ENCODE measurements around the gene TCP1. TPM values are rescaled to one million over a fixed set of nuclear protein-coding genes. Genes with fewer than 3 reads are reported as not detected.

Gene TCP1
- total RNA-seq, 2 donors from 2014 or later: 55.7 to 81.5 TPM

DNA sequence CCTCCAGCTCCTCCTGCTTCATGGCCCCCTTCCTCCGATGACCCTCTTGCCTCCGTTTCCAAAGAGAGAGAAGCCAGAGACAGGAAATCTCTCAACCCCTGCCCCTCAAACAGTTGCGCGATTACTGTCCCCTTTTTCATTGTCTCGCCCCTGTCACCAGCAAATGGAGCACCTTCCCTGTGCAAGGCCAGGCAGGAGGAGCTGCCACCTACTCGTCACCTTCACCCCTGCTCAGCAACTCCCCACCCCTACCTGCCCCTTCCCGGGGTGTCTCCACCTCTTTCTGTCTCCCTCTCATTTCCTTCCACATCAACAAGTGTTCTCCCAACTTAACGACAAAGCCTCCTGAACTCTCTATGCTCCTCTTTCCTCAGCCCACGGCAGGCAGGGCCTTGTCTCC, 24.4 kb upstream of the TCP1 start:
- 80 to 86% methylated on average over 9 of the region's 9 CpGs for WGBS, 2 donors
- ATAC-seq: no peak
- intact Hi-C loops (cut with DNase I): no loop called here

DNA sequence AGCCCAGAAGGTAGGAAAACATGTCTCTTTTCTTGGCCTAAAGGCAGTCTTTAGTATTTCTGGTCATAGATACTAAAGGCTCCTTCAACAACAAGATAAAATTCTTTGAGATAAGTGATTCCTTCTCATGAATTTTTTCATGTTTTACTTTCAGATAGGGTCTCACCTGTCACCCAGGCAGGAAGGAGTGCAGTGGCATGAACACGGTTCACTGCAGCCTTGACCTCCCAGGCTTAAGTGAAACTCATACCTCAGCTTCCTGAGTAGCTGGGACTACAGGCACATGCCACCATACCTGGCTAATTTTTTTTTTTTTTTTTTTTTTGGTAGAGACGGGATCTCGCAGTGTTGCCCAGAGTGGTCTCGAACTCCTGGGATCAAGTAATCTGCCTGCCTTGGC, 19.7 kb upstream of the TCP1 start:
- DNase-seq (no peak), ATAC-seq (no peak)
- H3K4me1 ChIP-seq: peaks cover 18% of the 10 kb centered on the region
- 83 to 87% methylated on average over 3 to 4 of the region's 4 CpGs for WGBS, 2 donors
- no peak for TF ChIP-seq POLR2A (IDR thresholded peaks at IDR 0.05)
- TF ChIP-seq, protein P1, sequence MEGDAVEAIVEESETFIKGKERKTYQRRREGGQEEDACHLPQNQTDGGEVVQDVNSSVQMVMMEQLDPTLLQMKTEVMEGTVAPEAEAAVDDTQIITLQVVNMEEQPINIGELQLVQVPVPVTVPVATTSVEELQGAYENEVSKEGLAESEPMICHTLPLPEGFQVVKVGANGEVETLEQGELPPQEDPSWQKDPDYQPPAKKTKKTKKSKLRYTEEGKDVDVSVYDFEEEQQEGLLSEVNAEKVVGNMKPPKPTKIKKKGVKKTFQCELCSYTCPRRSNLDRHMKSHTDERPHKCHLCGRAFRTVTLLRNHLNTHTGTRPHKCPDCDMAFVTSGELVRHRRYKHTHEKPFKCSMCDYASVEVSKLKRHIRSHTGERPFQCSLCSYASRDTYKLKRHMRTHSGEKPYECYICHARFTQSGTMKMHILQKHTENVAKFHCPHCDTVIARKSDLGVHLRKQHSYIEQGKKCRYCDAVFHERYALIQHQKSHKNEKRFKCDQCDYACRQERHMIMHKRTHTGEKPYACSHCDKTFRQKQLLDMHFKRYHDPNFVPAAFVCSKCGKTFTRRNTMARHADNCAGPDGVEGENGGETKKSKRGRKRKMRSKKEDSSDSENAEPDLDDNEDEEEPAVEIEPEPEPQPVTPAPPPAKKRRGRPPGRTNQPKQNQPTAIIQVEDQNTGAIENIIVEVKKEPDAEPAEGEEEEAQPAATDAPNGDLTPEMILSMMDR (IDR thresholded peaks at IDR 0.05): no peak
- intact Hi-C loops (cut with DNase I): no loop called here
- no peaks in the 10 kb centered on the region for H3K9me3 ChIP-seq
- H3K36me3 ChIP-seq (replicated peaks in 1 of 2; ENCODE audit: insufficient read depth in 1 of 2, low read depth in 2 of 2): no peaks in the 10 kb centered on the region
- H3K4me3 ChIP-seq: no peak overlapping the region
- H3K27ac ChIP-seq: no peak overlapping the region
- no peaks in the 10 kb centered on the region for H3K27me3 ChIP-seq

More for the DNA sequence above, 24.4 kb upstream of the TCP1 start:
- Histone ChIP-seq H3K4me3 (no peak overlapping the region), H3K9me3 (no peaks in the 10 kb centered on the region), H3K27ac (no peak overlapping the region), H3K4me1 (peaks cover 20% of the 10 kb centered on the region), H3K36me3 (replicated peaks in 1 of 2; ENCODE audit: insufficient read depth in 1 of 2, low read depth in 2 of 2) (no peaks in the 10 kb centered on the region), H3K27me3 (no peaks in the 10 kb centered on the region)
- DNase-seq: no peak
- no peak for TF ChIP-seq POLR2A (IDR thresholded peaks at IDR 0.05)
- TF ChIP-seq, protein P1 (IDR thresholded peaks at IDR 0.05): no peak

DNA sequence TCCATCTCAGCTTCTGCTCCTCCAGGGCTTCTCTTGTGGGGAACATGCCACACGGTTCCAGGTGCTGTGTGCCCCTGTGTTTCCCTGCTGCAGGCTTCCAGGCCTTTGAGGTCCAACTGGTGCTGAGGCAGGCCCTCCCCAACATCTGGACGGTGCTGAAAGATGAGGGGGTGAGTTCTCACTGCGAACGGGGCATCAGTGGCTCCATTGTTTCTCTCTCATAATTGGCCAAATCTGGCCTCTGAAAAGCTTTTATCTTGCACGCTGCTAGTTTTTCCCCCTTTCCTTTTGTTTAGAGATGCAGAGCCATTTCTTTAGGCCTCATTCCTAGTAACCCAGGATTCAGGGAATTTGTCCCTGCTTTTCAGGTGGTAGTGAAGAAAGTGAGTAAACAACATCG, 19.2 kb upstream of the TCP1 start:
- 79 to 87% methylated on average over 6 of the region's 6 CpGs for WGBS, 2 donors
- ATAC-seq: no peak
- no peak overlapping the region for H3K27ac ChIP-seq
- H3K36me3 ChIP-seq (replicated peaks in 1 of 2; ENCODE audit: insufficient read depth in 1 of 2, low read depth in 2 of 2): no peaks in the 10 kb centered on the region
- intact Hi-C loops (cut with DNase I): no loop called here
- H3K4me3 ChIP-seq: no peak overlapping the region
- no peak for DNase-seq
- H3K27me3 ChIP-seq: no peaks in the 10 kb centered on the region
- H3K9me3 ChIP-seq: no peaks in the 10 kb centered on the region
- peaks cover 18% of the 10 kb centered on the region for H3K4me1 ChIP-seq
- no peak for TF ChIP-seq POLR2A (IDR thresholded peaks at IDR 0.05)
- TF ChIP-seq, protein P1 (IDR thresholded peaks at IDR 0.05): no peak

DNA sequence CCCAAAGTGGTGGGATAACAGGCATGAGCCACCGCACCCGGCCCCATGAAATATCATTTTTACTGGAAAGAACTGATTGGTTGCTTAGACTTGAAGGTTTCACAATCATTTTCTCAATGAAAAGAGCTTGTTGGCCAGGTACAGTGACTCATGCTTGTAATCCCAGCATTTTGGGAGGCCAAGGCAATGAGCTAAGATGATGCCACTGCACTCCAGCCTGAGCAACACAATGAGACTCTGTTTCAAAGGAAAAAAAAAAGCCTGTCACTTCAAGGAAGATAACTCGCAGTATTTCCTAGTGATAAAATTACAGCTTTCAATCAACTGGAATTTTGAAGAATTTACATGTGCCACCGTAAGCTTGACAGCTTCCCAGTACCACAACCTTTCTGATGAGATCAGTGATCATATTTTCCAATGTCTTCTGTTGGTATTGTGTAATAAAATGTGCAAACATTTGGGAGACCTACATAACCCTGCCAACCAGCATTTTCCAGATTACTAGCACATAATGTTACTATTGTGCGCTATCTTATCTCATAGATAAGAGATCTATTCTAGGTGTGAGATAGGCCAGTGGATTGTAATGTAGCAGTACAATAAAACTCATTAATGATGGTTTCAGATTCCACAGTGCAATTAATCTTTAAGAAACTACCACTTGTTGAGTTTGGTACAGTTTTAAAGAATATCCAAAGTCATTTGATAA, 17.9 kb upstream of the TCP1 start:
- H3K4me3 ChIP-seq: no peak overlapping the region
- peak in 3 of 4 donors; percentile 20 to 59 (median 47) for DNase-seq
- TF ChIP-seq, protein P1 (IDR thresholded peaks at IDR 0.05): no peak
- no peak for TF ChIP-seq POLR2A (IDR thresholded peaks at IDR 0.05)
- peak; percentile 86 for ATAC-seq
- H3K27ac ChIP-seq: peak overlapping the region; percentile 59 to 80 (median 68)
- intact Hi-C loops (cut with DNase I): no loop called here
- H3K36me3 ChIP-seq (replicated peaks in 1 of 2; ENCODE audit: insufficient read depth in 1 of 2, low read depth in 2 of 2): no peaks in the 10 kb centered on the region
- no peaks in the 10 kb centered on the region for H3K9me3 ChIP-seq
- 50% methylated on average over 5 of the region's 5 CpGs for WGBS, 2 donors
- H3K4me1 ChIP-seq: peaks cover 18% of the 10 kb centered on the region
- no peaks in the 10 kb centered on the region for H3K27me3 ChIP-seq

DNA sequence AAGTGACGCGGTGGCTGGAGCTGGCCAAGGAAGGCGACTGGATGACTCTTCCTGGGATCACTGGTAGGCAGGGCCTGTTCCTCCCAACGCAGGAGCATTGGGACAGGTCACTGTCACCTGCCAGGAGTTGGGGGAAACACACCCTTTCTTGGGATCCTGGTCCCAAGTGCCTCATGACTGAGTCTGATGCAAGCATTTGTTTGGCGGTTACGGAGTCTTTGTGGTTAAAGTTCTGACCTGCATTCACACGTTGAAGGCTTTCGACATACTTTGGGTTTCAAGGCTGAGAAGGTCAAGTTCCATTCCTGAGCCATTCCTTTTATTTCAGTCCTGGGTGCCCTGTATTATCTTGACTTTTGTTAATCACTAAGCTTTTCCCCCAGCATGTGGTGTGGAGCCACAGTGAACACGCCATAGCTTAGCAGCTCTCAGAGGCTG, 16.6 kb upstream of the TCP1 start:
- Histone ChIP-seq H3K4me1 (peaks cover 18% of the 10 kb centered on the region), H3K9me3 (no peaks in the 10 kb centered on the region), H3K27me3 (no peaks in the 10 kb centered on the region), H3K27ac (peak overlapping the region in 2 of 4 donors; percentile 5 to 80), H3K4me3 (no peak overlapping the region), H3K36me3 (replicated peaks in 1 of 2; ENCODE audit: insufficient read depth in 1 of 2, low read depth in 2 of 2) (no peaks in the 10 kb centered on the region)
- intact Hi-C loops (cut with DNase I): no loop called here
- no peak for ATAC-seq
- 77 to 87% methylated on average over 7 to 9 of the region's 9 CpGs for WGBS, 2 donors
- DNase-seq: no peak
- TF ChIP-seq POLR2A (IDR thresholded peaks at IDR 0.05): no peak
- TF ChIP-seq, protein P1 (IDR thresholded peaks at IDR 0.05): no peak
